OCI-LY7 (cell line): Measurements from ENCODE around the gene GEMIN7. TPM values are rescaled to one million over a fixed set of nuclear protein-coding genes. Genes with fewer than 3 reads are reported as not detected.

Source experiments
- BruUV-seq: library from RNA; stranded (reverse); fragments of 400-500 nt; replicated peaks from 2 replicates; lab custom pipeline; 2021; lab: Mats Ljungman, UMichigan
- CTCF ChIA-PET: fragments of 300-600 bp; sonication (Branson Sonifier 250); formaldehyde crosslinking; loops from one replicate; lab custom pipeline; 2022; ENCODE audit warnings: antibody characterized with exemption; ENCODE audit not compliant: unreplicated experiment; lab: Charles Lee
- POLR2A ChIA-PET: fragments of 300-600 bp; sonication (Branson Sonifier 250); formaldehyde crosslinking; loops from one replicate; lab custom pipeline; 2022; ENCODE audit warnings: antibody characterized with exemption; lab: Charles Lee
- DNase-seq: peaks from one replicate; pipeline ENCODE4 v3.0.0-alpha.2; 2015; ENCODE audit warnings: low spot score
- H2AFZ ChIP-seq: fragments of 200-600 bp; sonication (generic), shearing (Covaris generic); 2 replicates; pipeline ENCODE4 v1.6.1; 2014; ENCODE audit warnings: mild to moderate bottlenecking, antibody characterized with exemption, low read length, moderate library complexity
- H3K27ac ChIP-seq: fragments of 200-600 bp; sonication (generic); 2 replicates; pipeline ENCODE4 v1.5.1; 2014; ENCODE audit warnings: mixed run types, low read depth, mild to moderate bottlenecking, moderate library complexity, low read length, inconsistent platforms; ENCODE audit not compliant: poor library complexity, severe bottlenecking
- H3K36me3 ChIP-seq: fragments of 200-600 bp; sonication (generic); 2 replicates; pipeline ENCODE4 v1.6.1; 2014; ENCODE audit warnings: mild to moderate bottlenecking, antibody characterized with exemption, low read length, moderate library complexity, mixed read lengths; ENCODE audit not compliant: insufficient read depth
- H3K4me1 ChIP-seq: fragments of 200-600 bp; sonication (generic); 2 replicates; pipeline ENCODE4 v1.5.1; 2014; ENCODE audit warnings: mild to moderate bottlenecking, low read length; ENCODE audit not compliant: insufficient read depth, poor library complexity, severe bottlenecking
- H3K4me2 ChIP-seq: fragments of 200-600 bp; sonication (generic); 2 replicates; pipeline ENCODE4 v1.6.1; 2014; ENCODE audit warnings: mild to moderate bottlenecking, low read length
- H3K4me3 ChIP-seq: fragments of 200-600 bp; sonication (generic); 2 replicates; pipeline ENCODE4 v1.5.1; 2014; ENCODE audit warnings: mild to moderate bottlenecking, low read depth, low read length; ENCODE audit not compliant: poor library complexity, severe bottlenecking
- H3K79me2 ChIP-seq: fragments of 200-600 bp; sonication (generic); 2 replicates; pipeline ENCODE4 v1.6.1; 2016; ENCODE audit warnings: low read depth, mild to moderate bottlenecking, low read length, moderate library complexity, mixed read lengths; ENCODE audit not compliant: insufficient read depth
- H3K9me2 ChIP-seq: fragments of 200-600 bp; sonication (generic); 2 replicates; pipeline ENCODE4 v1.6.1; 2016; ENCODE audit warnings: mild to moderate bottlenecking, low read length, mixed read lengths; ENCODE audit not compliant: insufficient read depth
- H3K9me3 ChIP-seq: fragments of 200-600 bp; sonication (generic); 2 replicates; pipeline ENCODE4 v1.6.1; 2014; ENCODE audit warnings: mild to moderate bottlenecking, mixed run types, low read length, mixed read lengths
- H4K20me1 ChIP-seq: fragments of 200-600 bp; sonication (generic); 2 replicates; pipeline ENCODE4 v1.6.1; 2014; ENCODE audit warnings: mild to moderate bottlenecking, antibody characterized with exemption, low read length, moderate library complexity, mixed read lengths; ENCODE audit not compliant: insufficient read depth
- EZH2phosphoT487 ChIP-seq: fragments of 200-600 bp; sonication (generic); IDR thresholded peaks from 2 replicates; pipeline ENCODE4 v1.6.1; 2018; ENCODE audit warnings: low read depth, borderline replicate concordance, mild to moderate bottlenecking, mixed run types, antibody characterized with exemption, low read length, moderate library complexity, mixed read lengths
- intact Hi-C: fragments of 100-400 bp; cut with micrococcal nuclease; formaldehyde crosslinking; loops from one replicate; pipeline ENCODE4 v1.10.0; 2022; ENCODE audit not compliant: unreplicated experiment
- total RNA-seq, 2 experiments: library from RNA; depleted of rRNA in 1 of 2; stranded (reverse); fragments of >200 nt in 1 of 2; shearing (Covaris generic) in 1 of 2; gene quantifications; 2 replicates each; pipeline ENCODE4 v1.2.3, GENCODE V29; 2014 to 2022
- TF ChIP-seq, protein P1 (sequence below): fragments of 200-600 bp; sonication (generic); conservative IDR thresholded peaks from 2 replicates; pipeline ENCODE4 v1.5.1; 2014; ENCODE audit warnings: mild to moderate bottlenecking, antibody characterized with exemption, low read length, moderate library complexity, mixed read lengths

The GEMIN7 gene
- total RNA-seq, 2 experiments from 2014 or later = 46.3 to 60.0 TPM

DNA sequence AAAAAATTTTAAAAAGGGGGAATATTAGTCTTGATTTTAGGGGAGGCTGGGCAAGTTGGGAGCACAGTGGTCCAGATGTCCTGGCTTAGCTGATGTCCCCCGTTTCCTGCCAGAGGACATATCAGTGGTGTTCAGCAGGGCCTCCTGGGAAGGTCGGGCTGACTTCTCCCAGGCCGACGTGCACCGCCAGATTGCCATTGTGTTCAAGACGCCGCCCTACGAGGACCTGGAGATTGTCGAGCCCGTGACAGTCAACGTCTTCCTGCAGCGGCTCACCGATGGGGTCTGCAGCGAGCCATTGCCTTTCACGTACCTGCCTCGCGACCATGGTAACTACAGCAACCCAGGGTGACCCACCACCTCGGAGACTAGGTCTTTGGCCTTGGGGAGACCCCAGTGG, 46.6 kb upstream of the GEMIN7 start:
- Histone ChIP-seq H3K9me2 (no peaks in the 10 kb centered on the region), H3K36me3 (peaks cover 91% of the 10 kb centered on the region), H3K4me3 (no peak overlapping the region), H3K9me3 (no peaks in the 10 kb centered on the region), H4K20me1 (no peaks in the 10 kb centered on the region), H3K79me2 (no peaks in the 10 kb centered on the region), H3K4me1 (no peaks in the 10 kb centered on the region), H3K27ac (no peak overlapping the region), H3K4me2 (no peak overlapping the region), H2AFZ (no peak overlapping the region)
- BruUV-seq = no TSS peak
- ChIA-PET CTCF (no interaction called here), POLR2A (no interaction called here)
- intact Hi-C loops = no loop called here
- no peak for TF ChIP-seq EZH2phosphoT487
- DNase-seq = no peak

DNA sequence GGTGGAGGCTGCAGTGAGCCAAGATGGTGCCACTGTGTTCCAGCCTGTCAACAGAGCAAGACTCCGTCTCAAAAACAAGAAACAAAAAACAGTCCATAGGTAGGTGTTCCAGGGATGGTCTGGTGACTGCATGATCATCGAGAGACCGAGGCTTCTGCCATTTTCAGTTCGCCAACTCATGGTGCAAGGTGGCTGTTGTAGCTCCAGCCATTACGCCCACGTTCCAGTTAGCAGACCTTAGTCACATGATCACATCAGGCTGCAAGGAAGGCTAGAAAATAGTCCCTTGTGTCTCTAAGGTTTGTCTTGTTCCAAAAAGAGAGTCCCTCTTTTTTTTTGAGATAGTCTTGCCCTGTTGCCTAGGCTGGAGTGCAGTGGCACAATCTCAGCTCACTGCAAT, 43.3 kb upstream of the GEMIN7 start:
- Histone ChIP-seq H3K4me3 (no peak overlapping the region), H3K36me3 (peaks cover 80% of the 10 kb centered on the region), H3K4me2 (no peak overlapping the region), H3K4me1 (peaks cover 13% of the 10 kb centered on the region), H3K9me2 (no peaks in the 10 kb centered on the region), H3K27ac (no peak overlapping the region), H2AFZ (no peak overlapping the region), H3K9me3 (no peaks in the 10 kb centered on the region), H4K20me1 (peaks cover 13% of the 10 kb centered on the region), H3K79me2 (peaks cover 19% of the 10 kb centered on the region)
- ChIA-PET POLR2A (no interaction called here), CTCF (no interaction called here)
- TF ChIP-seq EZH2phosphoT487 = no peak
- TF ChIP-seq, protein P1, sequence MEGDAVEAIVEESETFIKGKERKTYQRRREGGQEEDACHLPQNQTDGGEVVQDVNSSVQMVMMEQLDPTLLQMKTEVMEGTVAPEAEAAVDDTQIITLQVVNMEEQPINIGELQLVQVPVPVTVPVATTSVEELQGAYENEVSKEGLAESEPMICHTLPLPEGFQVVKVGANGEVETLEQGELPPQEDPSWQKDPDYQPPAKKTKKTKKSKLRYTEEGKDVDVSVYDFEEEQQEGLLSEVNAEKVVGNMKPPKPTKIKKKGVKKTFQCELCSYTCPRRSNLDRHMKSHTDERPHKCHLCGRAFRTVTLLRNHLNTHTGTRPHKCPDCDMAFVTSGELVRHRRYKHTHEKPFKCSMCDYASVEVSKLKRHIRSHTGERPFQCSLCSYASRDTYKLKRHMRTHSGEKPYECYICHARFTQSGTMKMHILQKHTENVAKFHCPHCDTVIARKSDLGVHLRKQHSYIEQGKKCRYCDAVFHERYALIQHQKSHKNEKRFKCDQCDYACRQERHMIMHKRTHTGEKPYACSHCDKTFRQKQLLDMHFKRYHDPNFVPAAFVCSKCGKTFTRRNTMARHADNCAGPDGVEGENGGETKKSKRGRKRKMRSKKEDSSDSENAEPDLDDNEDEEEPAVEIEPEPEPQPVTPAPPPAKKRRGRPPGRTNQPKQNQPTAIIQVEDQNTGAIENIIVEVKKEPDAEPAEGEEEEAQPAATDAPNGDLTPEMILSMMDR = no peak
- no TSS peak for BruUV-seq
- intact Hi-C loops = no loop called here
- no peak for DNase-seq

DNA sequence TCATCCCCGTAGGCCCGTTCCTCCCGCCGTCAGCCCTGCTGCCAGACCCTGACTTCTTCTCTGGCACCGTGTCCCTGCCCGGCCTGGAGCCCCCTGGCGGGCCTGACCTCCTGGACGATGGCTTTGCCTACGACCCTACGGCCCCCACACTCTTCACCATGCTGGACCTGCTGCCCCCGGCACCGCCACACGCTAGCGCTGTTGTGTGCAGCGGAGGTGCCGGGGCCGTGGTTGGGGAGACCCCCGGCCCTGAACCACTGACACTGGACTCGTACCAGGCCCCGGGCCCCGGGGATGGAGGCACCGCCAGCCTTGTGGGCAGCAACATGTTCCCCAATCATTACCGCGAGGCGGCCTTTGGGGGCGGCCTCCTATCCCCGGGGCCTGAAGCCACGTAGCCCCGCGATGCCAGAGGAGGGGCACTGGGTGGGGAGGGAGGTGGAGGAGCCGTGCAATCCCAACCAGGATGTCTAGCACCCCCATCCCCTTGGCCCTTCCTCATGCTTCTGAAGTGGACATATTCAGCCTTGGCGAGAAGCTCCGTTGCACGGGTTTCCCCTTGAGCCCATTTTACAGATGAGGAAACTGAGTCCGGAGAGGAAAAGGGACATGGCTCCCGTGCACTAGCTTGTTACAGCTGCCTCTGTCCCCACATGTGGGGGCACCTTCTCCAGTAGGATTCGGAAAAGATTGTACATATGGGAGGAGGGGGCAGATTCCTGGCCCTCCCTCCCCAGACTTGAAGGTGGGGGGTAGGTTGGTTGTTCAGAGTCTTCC, 41.5 kb upstream of the GEMIN7 start:
- Histone ChIP-seq H3K9me3 (no peaks in the 10 kb centered on the region), H3K4me1 (peaks cover 27% of the 10 kb centered on the region), H4K20me1 (peaks cover 17% of the 10 kb centered on the region), H3K27ac (no peak overlapping the region), H3K9me2 (no peaks in the 10 kb centered on the region), H3K4me3 (no peak overlapping the region), H3K79me2 (peaks cover 36% of the 10 kb centered on the region), H3K4me2 (no peak overlapping the region), H2AFZ (no peak overlapping the region), H3K36me3 (peaks cover 85% of the 10 kb centered on the region)
- POLR2A ChIA-PET = interaction anchor here (0.6 to 1.7 kb wide), 3 partner anchors 9 to 85 kb away, joined by 3 to 9 read pairs (median 4); no protein-coding TSS in a partner anchor
- TF ChIP-seq, protein P1 = no peak
- no peak for TF ChIP-seq EZH2phosphoT487
- CTCF ChIA-PET = no interaction called here
- BruUV-seq = no TSS peak
- no peak for DNase-seq
- intact Hi-C loops = loop anchor here (2.0 kb wide), 1 partner anchor 21 kb away; no protein-coding TSS in a partner anchor
